Measurements from ENCODE around the gene ZC3H14. TPM values are rescaled to one million over a fixed set of nuclear protein-coding genes. Genes with fewer than 3 reads are reported as not detected.

ZC3H14 gene
- total RNA-seq, 4 donors from 2014 or later, result 88.5 to 112 (median 104) TPM

GRCh38 chr14:88551980-88552431, 10.8 kb upstream of the ZC3H14 start:
- intact Hi-C loops (cut with DNase I), result loop anchor here (10.0 kb wide), 1 partner anchor 167 kb away; the partner anchor contains the start of gene SPATA7
- Histone ChIP-seq H3K4me3 (replicated peaks in 1 of 3) (peak overlapping the region; percentile 31 to 58 (median 37)), H3K4me1 (peaks cover 20 to 39% of the 10 kb centered on the region in 2 donors), H3K36me3 (peaks cover 0 to 6% of the 10 kb centered on the region in 2 donors), H3K27me3 (no peaks in the 10 kb centered on the region), H3K9me3 (no peaks in the 10 kb centered on the region), H3K27ac (peak overlapping the region; percentile 51 to 82 (median 71))
- peak; percentile 17 to 30 for DNase-seq
- 24 to 34% methylated on average over 17 to 23 of the region's 23 CpGs for WGBS, 2 donors
- TF ChIP-seq POLR2A (IDR thresholded peaks at IDR 0.05) (no peak), CTCF (IDR thresholded peaks at IDR 0.05) (no peak)

GRCh38 chr14:88552876-88553275, 10.0 kb upstream of the ZC3H14 start:
- WGBS, 2 donors, result 86 to 91% methylated on average over 2 of the region's 2 CpGs
- intact Hi-C loops (cut with DNase I), result loop anchor here (10.0 kb wide), 1 partner anchor 168 kb away; the partner anchor contains the start of gene SPATA7
- H3K27ac ChIP-seq, result peak overlapping the region in 1 of 3 donors; percentile 97

DNA sequence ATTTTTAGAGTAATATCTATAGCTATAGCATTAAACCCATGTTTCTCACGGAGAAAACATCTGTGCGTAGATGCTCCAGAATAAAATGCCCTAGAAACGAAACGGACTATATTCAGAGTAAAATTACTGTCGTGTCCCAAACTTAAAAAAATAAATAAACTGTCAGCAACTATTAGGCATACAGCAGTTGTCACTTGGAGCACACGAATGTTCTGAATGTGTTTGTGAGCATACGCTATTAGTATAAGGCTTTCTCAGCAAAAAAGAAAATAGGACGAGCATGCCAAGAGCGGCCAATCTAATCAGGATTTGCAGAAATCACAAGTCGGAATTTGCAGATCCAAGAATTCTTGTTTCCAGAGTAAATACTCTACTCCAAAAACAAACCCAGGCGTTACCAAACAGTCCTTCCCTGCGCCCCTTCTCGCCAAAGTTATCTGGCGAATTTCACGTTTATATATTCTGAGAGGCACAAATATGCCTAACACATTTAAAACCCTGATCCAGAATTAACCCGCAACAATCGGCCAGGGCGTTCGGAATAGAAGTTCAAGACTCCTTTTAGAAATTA, 8.9 kb upstream of the ZC3H14 start:
- peak overlapping the region in 2 of 3 donors; percentile 39 to 47 for H3K4me3 ChIP-seq (replicated peaks in 1 of 3)
- peaks cover 8 to 22% of the 10 kb centered on the region in 2 donors for H3K4me1 ChIP-seq
- peak; percentile 32 to 55 for DNase-seq
- H3K27ac ChIP-seq, result peak overlapping the region; percentile 82 to 97 (median 89)
- intact Hi-C loops (cut with DNase I), result loop anchor here (10.0 kb wide), 1 partner anchor 169 kb away; the partner anchor contains the start of gene SPATA7
- TF ChIP-seq CTCF (IDR thresholded peaks at IDR 0.05), result no peak
- H3K9me3 ChIP-seq, result no peaks in the 10 kb centered on the region
- peaks cover 0 to 6% of the 10 kb centered on the region in 2 donors for H3K36me3 ChIP-seq
- 5 to 6% methylated on average over 19 of the region's 19 CpGs for WGBS, 2 donors
- H3K27me3 ChIP-seq, result no peaks in the 10 kb centered on the region

More at GRCh38 chr14:88552876-88553275, 10.0 kb upstream of the ZC3H14 start:
- peaks cover 0 to 6% of the 10 kb centered on the region in 2 donors for H3K36me3 ChIP-seq
- no peaks in the 10 kb centered on the region for H3K27me3 ChIP-seq
- no peak for DNase-seq
- peaks cover 16 to 32% of the 10 kb centered on the region in 2 donors for H3K4me1 ChIP-seq
- no peak for TF ChIP-seq CTCF (IDR thresholded peaks at IDR 0.05)
- no peak for TF ChIP-seq POLR2A (IDR thresholded peaks at IDR 0.05)
- H3K4me3 ChIP-seq (replicated peaks in 1 of 3), result no peak overlapping the region
- H3K9me3 ChIP-seq, result no peaks in the 10 kb centered on the region

GRCh38 chr14:88554457-88555286, 8.2 kb upstream of the ZC3H14 start, which contains the start of gene PTPN21:
Gene PTPN21 (minus strand): TSS chr14:88555007. CDS start chr14:88550417, 4,590 bp downstream.
- Histone ChIP-seq H3K36me3 (peaks cover 0 to 3% of the 10 kb centered on the region in 2 donors), H3K4me3 (replicated peaks in 1 of 3) (peak within 1 kb of the TSS; percentile 5 to 75 (median 47)), H3K4me1 (peaks cover 8 to 22% of the 10 kb centered on the region in 2 donors), H3K9me3 (no peaks in the 10 kb centered on the region), H3K27me3 (no peaks in the 10 kb centered on the region), H3K27ac (peak within 1 kb of the TSS; percentile 82 to 97 (median 89))
- WGBS, 2 donors, result 0 to 1% methylated on average over 24 to 42 of the region's 103 CpGs
- DNase-seq, result peak; percentile 82 to 85
- intact Hi-C loops (cut with DNase I), result loop anchor here (10.0 kb wide), 1 partner anchor 170 kb away; the partner anchor contains the start of gene SPATA7
- TF ChIP-seq CTCF (IDR thresholded peaks at IDR 0.05), result no peak
- peak in 1 of 2 donors; percentile 87 for TF ChIP-seq POLR2A (IDR thresholded peaks at IDR 0.05)
